ENCODE measurements around the gene SDK1. TPM values are rescaled to one million over a fixed set of nuclear protein-coding genes. Genes with fewer than 3 reads are reported as not detected.
A peak's percentile ranks its signal among the peaks of the same experiment; 100 is the strongest.

Gene SDK1
- total RNA-seq, 1 donor from 2014 or later, result 16.7 TPM

- no peaks in the 10 kb centered on the region for H3K4me1 ChIP-seq
- no peak overlapping the region for H3K27ac ChIP-seq
- intact Hi-C loops (cut with DNase I), result no loop called here
- DNase-seq (ENCODE audit: extremely low spot score in 2 of 2), result peak; percentile 52 to 91
- peaks cover 7% of the 10 kb centered on the region for H3K9me3 ChIP-seq
- TF ChIP-seq CTCF (IDR thresholded peaks at IDR 0.05), result no peak
- TF ChIP-seq POLR2A (IDR thresholded peaks at IDR 0.05), result no peak
- no peak for TF ChIP-seq POLR2AphosphoS5 (IDR thresholded peaks at IDR 0.05; ENCODE audit: insufficient read depth in 1 of 2, low read depth in 1 of 2)
- no peaks in the 10 kb centered on the region for H3K27me3 ChIP-seq
- no peak overlapping the region for H3K4me3 ChIP-seq
- peaks cover 0 to 8% of the 10 kb centered on the region in 2 donors for H3K36me3 ChIP-seq
Measured at GRCh38 chr7:4017081-4017480, 716.0 kb downstream of the SDK1 start.

DNA sequence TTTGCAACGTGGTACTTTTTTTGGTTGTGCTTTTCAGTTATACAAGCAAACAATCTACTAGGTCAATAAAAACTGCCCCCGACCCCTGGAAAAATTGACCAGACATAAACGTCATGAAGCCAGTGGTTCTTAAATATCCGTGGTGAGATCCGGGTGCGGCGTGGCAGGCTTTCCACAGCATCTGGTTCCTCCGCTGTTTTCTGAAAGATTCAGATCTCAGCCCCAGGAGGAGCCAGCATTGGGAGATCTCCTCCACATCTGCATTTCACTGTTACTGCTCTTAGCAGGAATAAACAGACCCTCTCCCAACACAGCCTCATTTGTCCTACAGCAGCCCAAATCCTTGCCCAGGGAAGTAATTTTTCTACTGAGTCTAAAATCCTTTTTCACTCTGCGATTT is 716.7 kb downstream of the SDK1 start:
- TF ChIP-seq POLR2AphosphoS5 (IDR thresholded peaks at IDR 0.05; ENCODE audit: insufficient read depth in 1 of 2, low read depth in 1 of 2), result no peak
- no peak for TF ChIP-seq CTCF (IDR thresholded peaks at IDR 0.05)
- no peak for TF ChIP-seq POLR2A (IDR thresholded peaks at IDR 0.05)
- no peaks in the 10 kb centered on the region for H3K4me1 ChIP-seq
- no peak overlapping the region for H3K27ac ChIP-seq
- DNase-seq (ENCODE audit: extremely low spot score in 2 of 2), result peak; percentile 31 to 42
- no peaks in the 10 kb centered on the region for H3K27me3 ChIP-seq
- no peak overlapping the region for H3K4me3 ChIP-seq
- H3K9me3 ChIP-seq, result peaks cover 7% of the 10 kb centered on the region
- intact Hi-C loops (cut with DNase I), result no loop called here
- peaks cover 0 to 8% of the 10 kb centered on the region in 2 donors for H3K36me3 ChIP-seq

- no peak overlapping the region for H3K27ac ChIP-seq
- no peak overlapping the region for H3K4me3 ChIP-seq
- TF ChIP-seq POLR2A (IDR thresholded peaks at IDR 0.05) (no peak), POLR2AphosphoS5 (IDR thresholded peaks at IDR 0.05; ENCODE audit: insufficient read depth in 1 of 2, low read depth in 1 of 2) (no peak)
- H3K9me3 ChIP-seq, result peaks cover 7% of the 10 kb centered on the region
- intact Hi-C loops (cut with DNase I), result no loop called here
- DNase-seq (ENCODE audit: extremely low spot score in 2 of 2), result peak in 1 of 2 donors; percentile 20
- H3K4me1 ChIP-seq, result no peaks in the 10 kb centered on the region
- H3K27me3 ChIP-seq, result no peaks in the 10 kb centered on the region
- H3K36me3 ChIP-seq, result peaks cover 0 to 8% of the 10 kb centered on the region in 2 donors
Measured at GRCh38 chr7:4018601-4019316, 717.7 kb downstream of the SDK1 start.

DNA sequence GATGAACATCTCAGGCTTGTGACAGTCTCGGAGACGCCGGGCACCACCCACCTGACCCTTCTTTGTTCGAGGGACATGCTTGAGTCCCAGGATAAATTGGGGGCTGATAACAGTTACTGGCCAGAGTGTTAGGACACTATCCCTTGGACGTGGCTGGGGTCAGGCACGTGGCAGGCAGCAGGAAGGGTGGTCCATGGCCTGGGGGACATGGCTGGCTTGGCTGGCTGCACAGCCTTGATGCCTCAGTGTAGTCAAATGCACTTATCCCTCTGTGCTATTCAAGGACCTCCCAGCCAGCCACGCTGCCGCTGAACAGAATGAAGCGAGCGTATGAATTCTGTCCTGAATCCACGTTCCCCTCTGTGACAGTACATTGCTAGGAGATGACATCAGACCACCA is 719.0 kb downstream of the SDK1 start:
- intact Hi-C loops (cut with DNase I), result no loop called here
- H3K36me3 ChIP-seq, result peaks cover 0 to 8% of the 10 kb centered on the region in 2 donors
- H3K27ac ChIP-seq, result no peak overlapping the region
- H3K9me3 ChIP-seq, result peaks cover 7% of the 10 kb centered on the region
- H3K4me1 ChIP-seq, result no peaks in the 10 kb centered on the region
- H3K27me3 ChIP-seq, result no peaks in the 10 kb centered on the region
- DNase-seq (ENCODE audit: extremely low spot score in 2 of 2), result peak in 1 of 2 donors; percentile 62
- TF ChIP-seq POLR2AphosphoS5 (IDR thresholded peaks at IDR 0.05; ENCODE audit: insufficient read depth in 1 of 2, low read depth in 1 of 2), result no peak
- no peak for TF ChIP-seq POLR2A (IDR thresholded peaks at IDR 0.05)
- TF ChIP-seq CTCF (IDR thresholded peaks at IDR 0.05), result no peak
- no peak overlapping the region for H3K4me3 ChIP-seq

DNA sequence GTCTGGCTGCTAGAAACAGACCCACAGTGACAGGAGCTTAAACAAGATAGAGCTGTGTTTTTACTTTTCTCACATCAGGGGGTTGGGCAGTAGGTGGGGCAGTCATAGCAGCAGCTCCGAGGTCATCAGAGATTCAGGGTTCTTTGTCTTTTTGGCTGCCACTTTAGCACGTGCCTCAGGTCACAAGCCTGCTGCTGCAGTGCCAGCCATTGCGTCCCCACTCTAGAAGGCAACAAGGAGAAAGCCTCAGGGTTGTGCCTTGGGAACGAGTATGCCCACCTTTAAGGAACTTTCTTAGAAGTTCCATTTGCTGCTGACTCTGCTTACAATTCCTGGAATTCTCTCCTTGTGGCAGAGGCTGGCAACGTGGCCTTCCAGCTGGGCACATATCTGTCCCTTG is 720.4 kb downstream of the SDK1 start:
- no peak for TF ChIP-seq POLR2AphosphoS5 (IDR thresholded peaks at IDR 0.05; ENCODE audit: insufficient read depth in 1 of 2, low read depth in 1 of 2)
- TF ChIP-seq CTCF (IDR thresholded peaks at IDR 0.05), result no peak
- TF ChIP-seq POLR2A (IDR thresholded peaks at IDR 0.05), result no peak

More for the DNA sequence above, 720.4 kb downstream of the SDK1 start:
- Histone ChIP-seq H3K4me1 (no peaks in the 10 kb centered on the region), H3K9me3 (peaks cover 7% of the 10 kb centered on the region), H3K27ac (no peak overlapping the region), H3K4me3 (no peak overlapping the region), H3K27me3 (no peaks in the 10 kb centered on the region), H3K36me3 (peaks cover 0 to 6% of the 10 kb centered on the region in 2 donors)
- no peak for DNase-seq (ENCODE audit: extremely low spot score in 2 of 2)
- intact Hi-C loops (cut with DNase I), result no loop called here

Measured in vagina (tissue), 2 donors.